ENCODE results near the gene TRERF1. TPM values are rescaled to one million over a fixed set of nuclear protein-coding genes. Genes with fewer than 3 reads are reported as not detected.

The TRERF1 gene, protein sequence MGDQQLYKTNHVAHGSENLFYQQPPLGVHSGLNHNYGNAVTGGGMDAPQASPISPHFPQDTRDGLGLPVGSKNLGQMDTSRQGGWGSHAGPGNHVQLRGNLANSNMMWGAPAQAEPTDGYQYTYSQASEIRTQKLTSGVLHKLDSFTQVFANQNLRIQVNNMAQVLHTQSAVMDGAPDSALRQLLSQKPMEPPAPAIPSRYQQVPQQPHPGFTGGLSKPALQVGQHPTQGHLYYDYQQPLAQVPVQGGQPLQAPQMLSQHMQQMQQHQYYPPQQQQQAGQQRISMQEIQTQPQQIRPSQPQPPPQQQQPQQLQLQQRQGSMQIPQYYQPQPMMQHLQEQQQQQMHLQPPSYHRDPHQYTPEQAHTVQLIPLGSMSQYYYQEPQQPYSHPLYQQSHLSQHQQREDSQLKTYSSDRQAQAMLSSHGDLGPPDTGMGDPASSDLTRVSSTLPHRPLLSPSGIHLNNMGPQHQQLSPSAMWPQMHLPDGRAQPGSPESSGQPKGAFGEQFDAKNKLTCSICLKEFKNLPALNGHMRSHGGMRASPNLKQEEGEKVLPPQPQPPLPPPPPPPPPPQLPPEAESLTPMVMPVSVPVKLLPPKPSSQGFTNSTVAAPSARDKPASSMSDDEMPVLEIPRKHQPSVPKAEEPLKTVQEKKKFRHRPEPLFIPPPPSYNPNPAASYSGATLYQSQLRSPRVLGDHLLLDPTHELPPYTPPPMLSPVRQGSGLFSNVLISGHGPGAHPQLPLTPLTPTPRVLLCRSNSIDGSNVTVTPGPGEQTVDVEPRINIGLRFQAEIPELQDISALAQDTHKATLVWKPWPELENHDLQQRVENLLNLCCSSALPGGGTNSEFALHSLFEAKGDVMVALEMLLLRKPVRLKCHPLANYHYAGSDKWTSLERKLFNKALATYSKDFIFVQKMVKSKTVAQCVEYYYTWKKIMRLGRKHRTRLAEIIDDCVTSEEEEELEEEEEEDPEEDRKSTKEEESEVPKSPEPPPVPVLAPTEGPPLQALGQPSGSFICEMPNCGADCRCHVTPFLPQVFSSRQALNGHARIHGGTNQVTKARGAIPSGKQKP (N-terminal part only)
- 10 to 100 TPM; 40.4 to 49.1 TPM for total RNA-seq
- polyA plus RNA-seq (ENCODE audit: insufficient read depth, low read depth, low replicate concordance), result 13.7 TPM
- long read RNA-seq, donor 1, result 0 reads
- long read RNA-seq, donor 2, result 0 reads

DNA sequence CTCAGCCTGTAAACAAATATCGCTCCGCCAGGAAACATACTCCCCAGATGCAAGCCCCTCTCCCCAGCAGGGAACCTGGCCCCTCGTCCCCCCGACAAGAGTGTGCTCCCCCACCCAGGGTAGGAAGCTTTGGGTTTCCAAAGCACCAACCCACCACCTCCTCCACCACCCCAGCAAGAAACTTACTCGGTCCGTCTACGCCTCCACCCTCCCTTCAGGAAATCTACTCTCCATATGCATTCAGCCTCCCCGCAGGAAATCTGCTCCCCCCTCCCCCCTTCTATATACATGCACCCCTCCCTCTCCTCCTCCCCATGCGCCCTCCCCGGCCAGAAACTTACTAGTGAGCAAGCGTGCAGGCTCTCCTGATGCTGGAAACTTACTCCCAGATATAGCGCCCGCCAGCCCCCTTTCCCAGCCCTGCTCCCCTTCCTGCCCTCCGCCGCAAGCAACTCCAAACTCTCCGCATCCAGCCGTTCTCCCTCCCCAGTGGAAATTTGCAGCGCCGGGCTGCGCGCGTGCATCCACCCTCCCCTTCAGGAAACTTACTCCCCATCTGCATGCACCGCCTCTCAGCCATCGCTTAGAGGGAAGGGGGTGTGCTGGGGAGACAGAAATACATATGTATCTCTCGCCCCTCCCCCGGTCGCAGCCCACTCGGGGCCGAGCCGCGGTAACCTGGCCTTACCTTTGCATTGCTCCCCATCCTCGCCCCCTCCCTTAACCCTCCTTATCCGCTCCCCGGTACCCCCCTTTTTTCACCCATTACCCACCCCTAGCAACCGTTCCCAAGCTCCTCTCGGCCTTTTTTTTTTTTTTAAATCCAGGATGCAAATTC, at the start of gene TRERF1:
TRERF1 (minus strand) TSS at position 594 of the 838 bp plus-strand sequence. CDS start 182,336 bp downstream, outside the sequence.
- intact Hi-C loops (cut with DNase I; ENCODE audit: low total_unique reads), result no loop called here
- 1% methylated on average over 28 to 36 of the region's 36 CpGs for WGBS, 2 donors
- TF ChIP-seq, protein P1, sequence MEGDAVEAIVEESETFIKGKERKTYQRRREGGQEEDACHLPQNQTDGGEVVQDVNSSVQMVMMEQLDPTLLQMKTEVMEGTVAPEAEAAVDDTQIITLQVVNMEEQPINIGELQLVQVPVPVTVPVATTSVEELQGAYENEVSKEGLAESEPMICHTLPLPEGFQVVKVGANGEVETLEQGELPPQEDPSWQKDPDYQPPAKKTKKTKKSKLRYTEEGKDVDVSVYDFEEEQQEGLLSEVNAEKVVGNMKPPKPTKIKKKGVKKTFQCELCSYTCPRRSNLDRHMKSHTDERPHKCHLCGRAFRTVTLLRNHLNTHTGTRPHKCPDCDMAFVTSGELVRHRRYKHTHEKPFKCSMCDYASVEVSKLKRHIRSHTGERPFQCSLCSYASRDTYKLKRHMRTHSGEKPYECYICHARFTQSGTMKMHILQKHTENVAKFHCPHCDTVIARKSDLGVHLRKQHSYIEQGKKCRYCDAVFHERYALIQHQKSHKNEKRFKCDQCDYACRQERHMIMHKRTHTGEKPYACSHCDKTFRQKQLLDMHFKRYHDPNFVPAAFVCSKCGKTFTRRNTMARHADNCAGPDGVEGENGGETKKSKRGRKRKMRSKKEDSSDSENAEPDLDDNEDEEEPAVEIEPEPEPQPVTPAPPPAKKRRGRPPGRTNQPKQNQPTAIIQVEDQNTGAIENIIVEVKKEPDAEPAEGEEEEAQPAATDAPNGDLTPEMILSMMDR (IDR thresholded peaks at IDR 0.05), result no peak
- TF ChIP-seq POLR2A (IDR thresholded peaks at IDR 0.05), result no peak
- DNase-seq, result peak; percentile 81
- peak within 1 kb of the TSS; percentile 78 to 83 for H3K27ac ChIP-seq
- peak within 1 kb of the TSS; percentile 77 to 94 for H3K4me3 ChIP-seq
- H3K4me1 ChIP-seq, result peaks cover 20% of the 10 kb centered on the region
- no peaks in the 10 kb centered on the region for H3K27me3 ChIP-seq
- H3K9me3 ChIP-seq, result no peaks in the 10 kb centered on the region
- no peaks in the 10 kb centered on the region for H3K36me3 ChIP-seq (ENCODE audit: low read depth, missing control alignments)

DNA sequence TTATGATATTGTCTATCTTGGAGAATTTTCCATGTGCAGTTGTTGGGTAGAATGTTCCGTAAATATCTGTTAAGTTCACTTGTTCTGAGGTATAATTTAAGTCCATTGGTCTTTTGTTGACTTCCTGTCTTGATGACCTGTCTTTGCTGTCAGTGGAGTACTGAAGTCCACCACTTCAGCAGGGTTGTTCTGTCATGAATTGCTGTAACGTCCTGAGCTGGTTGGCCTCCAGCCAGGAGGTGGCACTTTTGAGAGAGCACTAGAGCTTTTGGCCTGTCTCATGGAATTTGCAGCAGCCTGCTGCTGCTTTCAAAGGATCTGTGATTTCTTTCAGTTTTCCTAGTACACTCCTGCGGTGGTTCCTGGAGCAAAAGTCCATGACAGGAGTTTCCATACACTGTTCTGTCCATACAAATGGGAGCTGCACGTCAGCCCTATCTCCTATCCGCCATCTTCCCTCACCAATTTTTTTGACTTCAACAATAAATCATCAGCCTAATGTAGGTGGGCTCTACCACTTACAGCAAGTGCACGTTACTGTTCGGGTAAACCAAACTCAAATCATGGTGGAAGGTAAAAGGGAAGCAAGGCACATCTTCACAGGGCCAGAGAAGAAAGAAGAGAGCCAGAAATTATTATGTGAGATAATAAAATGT, 46.9 kb upstream of the TRERF1 start:
- DNase-seq, result no peak
- H3K4me1 ChIP-seq, result no peaks in the 10 kb centered on the region
- intact Hi-C loops (cut with DNase I; ENCODE audit: low total_unique reads), result no loop called here
- no peaks in the 10 kb centered on the region for H3K36me3 ChIP-seq (ENCODE audit: low read depth, missing control alignments)
- TF ChIP-seq, protein P1 (IDR thresholded peaks at IDR 0.05), result no peak
- no peak for TF ChIP-seq POLR2A (IDR thresholded peaks at IDR 0.05)
- H3K27me3 ChIP-seq, result no peaks in the 10 kb centered on the region
- H3K4me3 ChIP-seq, result no peak overlapping the region
- no peaks in the 10 kb centered on the region for H3K9me3 ChIP-seq
- H3K27ac ChIP-seq, result no peak overlapping the region
- 80 to 82% methylated on average over 7 of the region's 7 CpGs for WGBS, 2 donors

DNA sequence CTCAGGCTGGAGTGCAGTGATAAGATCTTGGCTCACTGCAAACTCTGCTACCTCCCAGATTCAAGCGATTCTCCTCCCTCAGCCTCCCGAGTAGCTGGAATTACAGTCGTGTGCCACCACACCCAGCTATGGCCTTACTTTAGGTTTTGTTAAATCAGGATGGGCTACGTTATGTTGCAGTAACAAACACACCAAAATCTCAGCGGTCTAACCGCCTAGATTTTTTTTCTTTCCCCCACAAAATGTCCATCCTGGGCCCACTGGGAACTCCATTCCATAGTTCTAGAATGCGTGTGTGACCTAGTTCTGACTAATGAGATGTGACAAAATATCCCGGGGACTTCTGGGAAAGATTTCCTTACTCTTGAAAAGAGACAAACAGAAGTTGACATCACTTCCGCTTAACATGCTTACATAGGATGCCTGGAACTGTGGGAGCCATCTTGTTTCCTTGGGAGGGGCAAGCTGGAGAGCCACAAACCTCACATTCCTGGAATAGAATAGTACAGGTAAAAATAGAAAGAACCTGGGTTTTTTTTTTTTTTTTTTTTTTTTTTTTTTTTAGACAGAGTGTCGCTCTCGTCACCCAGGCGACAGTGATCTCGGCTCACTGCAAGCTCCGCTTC, 42.3 kb upstream of the TRERF1 start:
- Histone ChIP-seq H3K36me3 (ENCODE audit: low read depth, missing control alignments) (no peaks in the 10 kb centered on the region), H3K27me3 (no peaks in the 10 kb centered on the region), H3K27ac (no peak overlapping the region), H3K9me3 (no peaks in the 10 kb centered on the region), H3K4me3 (no peak overlapping the region), H3K4me1 (no peaks in the 10 kb centered on the region)
- no peak for TF ChIP-seq POLR2A (IDR thresholded peaks at IDR 0.05)
- TF ChIP-seq, protein P1 (IDR thresholded peaks at IDR 0.05), result no peak
- intact Hi-C loops (cut with DNase I; ENCODE audit: low total_unique reads), result no loop called here
- 56 to 82% methylated on average over 14 of the region's 14 CpGs for WGBS, 2 donors
- no peak for DNase-seq

Measured in testis (tissue), 5 donors.